ENCODE measurements around the gene SIK3.

The SIK3 gene

DNA sequence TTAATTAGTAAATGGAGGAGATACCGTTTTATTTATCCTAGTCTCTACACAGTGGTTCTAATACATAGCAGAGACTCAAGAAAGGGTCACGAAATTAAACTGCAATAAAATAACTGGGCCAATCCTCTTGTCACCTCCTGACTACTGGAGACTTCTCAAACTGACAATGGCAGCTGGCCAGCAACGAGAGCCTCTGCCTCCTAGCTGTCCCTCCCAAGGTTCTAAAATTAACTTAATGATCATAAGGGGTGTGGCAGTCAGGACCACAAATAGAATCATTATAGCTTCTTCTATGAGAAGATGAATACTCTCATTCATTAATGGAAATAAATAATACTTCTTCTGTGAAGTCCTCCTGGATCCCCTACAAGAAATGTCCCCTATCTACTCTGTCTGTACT is 197.0 kb downstream of the SIK3 start:
- TF ChIP-seq FOXM1 (IDR thresholded peaks at IDR 0.05; ENCODE audit: borderline replicate concordance, low read depth), result no peak
- TF ChIP-seq RAD21 (IDR thresholded peaks at IDR 0.05; ENCODE audit: low read depth), result no peak
- TF ChIP-seq, protein P1, sequence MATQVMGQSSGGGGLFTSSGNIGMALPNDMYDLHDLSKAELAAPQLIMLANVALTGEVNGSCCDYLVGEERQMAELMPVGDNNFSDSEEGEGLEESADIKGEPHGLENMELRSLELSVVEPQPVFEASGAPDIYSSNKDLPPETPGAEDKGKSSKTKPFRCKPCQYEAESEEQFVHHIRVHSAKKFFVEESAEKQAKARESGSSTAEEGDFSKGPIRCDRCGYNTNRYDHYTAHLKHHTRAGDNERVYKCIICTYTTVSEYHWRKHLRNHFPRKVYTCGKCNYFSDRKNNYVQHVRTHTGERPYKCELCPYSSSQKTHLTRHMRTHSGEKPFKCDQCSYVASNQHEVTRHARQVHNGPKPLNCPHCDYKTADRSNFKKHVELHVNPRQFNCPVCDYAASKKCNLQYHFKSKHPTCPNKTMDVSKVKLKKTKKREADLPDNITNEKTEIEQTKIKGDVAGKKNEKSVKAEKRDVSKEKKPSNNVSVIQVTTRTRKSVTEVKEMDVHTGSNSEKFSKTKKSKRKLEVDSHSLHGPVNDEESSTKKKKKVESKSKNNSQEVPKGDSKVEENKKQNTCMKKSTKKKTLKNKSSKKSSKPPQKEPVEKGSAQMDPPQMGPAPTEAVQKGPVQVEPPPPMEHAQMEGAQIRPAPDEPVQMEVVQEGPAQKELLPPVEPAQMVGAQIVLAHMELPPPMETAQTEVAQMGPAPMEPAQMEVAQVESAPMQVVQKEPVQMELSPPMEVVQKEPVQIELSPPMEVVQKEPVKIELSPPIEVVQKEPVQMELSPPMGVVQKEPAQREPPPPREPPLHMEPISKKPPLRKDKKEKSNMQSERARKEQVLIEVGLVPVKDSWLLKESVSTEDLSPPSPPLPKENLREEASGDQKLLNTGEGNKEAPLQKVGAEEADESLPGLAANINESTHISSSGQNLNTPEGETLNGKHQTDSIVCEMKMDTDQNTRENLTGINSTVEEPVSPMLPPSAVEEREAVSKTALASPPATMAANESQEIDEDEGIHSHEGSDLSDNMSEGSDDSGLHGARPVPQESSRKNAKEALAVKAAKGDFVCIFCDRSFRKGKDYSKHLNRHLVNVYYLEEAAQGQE (IDR thresholded peaks at IDR 0.05; ENCODE audit: low read depth), result no peak
- TF ChIP-seq CEBPB (IDR thresholded peaks at IDR 0.05), result no peak
- TF ChIP-seq ZBTB7A (IDR thresholded peaks at IDR 0.05; ENCODE audit: low read depth), result no peak
- TF ChIP-seq TEAD4 (IDR thresholded peaks at IDR 0.05), result no peak
- TF ChIP-seq YY1 (IDR thresholded peaks at IDR 0.05; ENCODE audit: low read depth), result no peak
- no peak for TF ChIP-seq CREB1 (IDR thresholded peaks at IDR 0.05; ENCODE audit: low read depth)
- TF ChIP-seq TAF1 (IDR thresholded peaks at IDR 0.05; ENCODE audit: low read depth), result no peak

DNA sequence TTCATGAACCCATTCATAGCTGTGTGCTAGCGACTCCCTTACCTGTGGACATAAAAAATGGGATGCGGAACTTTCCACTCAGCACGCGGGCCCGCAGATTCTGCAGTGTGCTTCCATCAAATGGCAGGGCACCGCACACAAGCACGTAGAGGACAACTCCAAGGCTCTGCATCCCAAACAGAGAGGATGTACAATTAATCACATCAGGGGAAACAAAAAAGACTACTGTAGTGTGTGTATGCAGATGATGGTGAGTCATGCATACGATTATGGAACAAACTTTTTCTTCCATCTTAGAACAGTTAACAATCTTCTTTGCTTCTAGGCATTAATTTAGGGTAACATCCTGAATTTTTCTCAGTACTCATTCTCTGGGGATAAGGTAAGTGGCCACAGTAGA is 202.0 kb downstream of the SIK3 start:
- no peak for TF ChIP-seq EGR1 (IDR thresholded peaks at IDR 0.05)
- no peak for TF ChIP-seq TCF12 (IDR thresholded peaks at IDR 0.05; ENCODE audit: low read depth)
- TF ChIP-seq RAD21 (IDR thresholded peaks at IDR 0.05; ENCODE audit: low read depth), result no peak

DNA sequence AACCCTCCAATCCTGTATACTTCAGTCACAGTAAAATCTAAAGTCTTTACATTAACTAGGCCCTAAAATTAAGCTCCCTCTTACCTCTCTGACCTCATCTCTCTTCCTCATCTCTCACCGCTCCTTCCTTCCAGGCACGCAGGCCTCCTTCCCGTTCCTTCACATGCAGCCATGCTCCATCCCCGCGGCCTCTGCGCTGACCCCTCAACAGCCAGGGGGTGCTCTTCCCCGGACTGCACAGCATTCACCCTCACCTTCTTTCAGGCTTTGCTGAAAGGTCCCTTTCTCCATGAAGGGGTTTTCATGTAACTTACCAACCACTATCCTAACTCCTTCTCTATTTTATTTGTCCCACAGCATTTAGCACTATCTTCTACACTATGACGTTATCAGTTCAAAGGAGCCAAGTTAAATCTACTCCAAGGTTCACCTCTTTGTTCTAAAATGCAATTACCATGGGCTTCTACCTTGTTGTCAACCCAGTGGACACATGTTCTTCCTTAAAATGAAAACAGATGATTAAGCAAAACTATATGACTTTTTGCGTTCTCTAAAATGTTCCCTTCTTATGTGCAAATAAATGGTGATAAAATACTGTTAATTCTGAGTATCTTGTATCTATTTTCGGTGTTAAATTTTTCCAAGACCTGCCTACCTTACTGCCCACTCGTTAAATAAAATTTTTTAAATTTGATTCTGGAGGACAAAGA is 203.0 kb downstream of the SIK3 start:
- TF ChIP-seq EGR1 (IDR thresholded peaks at IDR 0.05) (no peak), CREB1 (IDR thresholded peaks at IDR 0.05; ENCODE audit: low read depth) (no peak), TEAD4 (IDR thresholded peaks at IDR 0.05) (no peak), RAD21 (IDR thresholded peaks at IDR 0.05; ENCODE audit: low read depth) (no peak; the same call in 1 of the 2 replicates), FOXM1 (IDR thresholded peaks at IDR 0.05; ENCODE audit: borderline replicate concordance, low read depth) (no peak), NFIC (IDR thresholded peaks at IDR 0.05) (no peak), TCF12 (IDR thresholded peaks at IDR 0.05; ENCODE audit: low read depth) (no peak), CEBPB (IDR thresholded peaks at IDR 0.05) (no peak), YY1 (IDR thresholded peaks at IDR 0.05; ENCODE audit: low read depth) (no peak), TAF1 (IDR thresholded peaks at IDR 0.05; ENCODE audit: low read depth) (no peak), EP300 (IDR thresholded peaks at IDR 0.05; ENCODE audit: borderline replicate concordance) (no peak), ZBTB7A (IDR thresholded peaks at IDR 0.05; ENCODE audit: low read depth) (no peak)
- TF ChIP-seq, protein P2, sequence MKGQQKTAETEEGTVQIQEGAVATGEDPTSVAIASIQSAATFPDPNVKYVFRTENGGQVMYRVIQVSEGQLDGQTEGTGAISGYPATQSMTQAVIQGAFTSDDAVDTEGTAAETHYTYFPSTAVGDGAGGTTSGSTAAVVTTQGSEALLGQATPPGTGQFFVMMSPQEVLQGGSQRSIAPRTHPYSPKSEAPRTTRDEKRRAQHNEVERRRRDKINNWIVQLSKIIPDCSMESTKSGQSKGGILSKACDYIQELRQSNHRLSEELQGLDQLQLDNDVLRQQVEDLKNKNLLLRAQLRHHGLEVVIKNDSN (IDR thresholded peaks at IDR 0.05), result no peak
- TF ChIP-seq, protein P3, sequence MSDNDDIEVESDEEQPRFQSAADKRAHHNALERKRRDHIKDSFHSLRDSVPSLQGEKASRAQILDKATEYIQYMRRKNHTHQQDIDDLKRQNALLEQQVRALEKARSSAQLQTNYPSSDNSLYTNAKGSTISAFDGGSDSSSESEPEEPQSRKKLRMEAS (IDR thresholded peaks at IDR 0.05), result no peak
- TF ChIP-seq, protein P1 (IDR thresholded peaks at IDR 0.05; ENCODE audit: low read depth), result no peak

DNA sequence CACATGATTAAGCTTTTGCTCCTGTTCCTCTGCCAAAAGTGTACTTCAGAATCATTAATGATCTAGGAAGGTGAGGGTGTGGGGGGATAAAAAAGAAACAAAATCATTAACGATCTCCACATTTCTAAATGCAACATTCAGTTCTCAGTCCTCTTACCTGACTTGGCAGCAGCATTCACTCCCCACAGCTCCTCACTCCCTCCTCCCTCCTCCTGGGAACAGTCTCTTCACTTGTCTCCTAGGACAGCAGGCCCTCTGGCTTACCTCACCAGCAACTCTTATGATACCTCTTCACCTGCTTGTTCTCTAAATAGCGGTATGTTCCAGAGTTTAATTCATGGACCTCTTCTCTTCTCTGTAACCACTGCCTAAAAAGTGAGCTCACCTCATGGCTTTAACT is 204.3 kb downstream of the SIK3 start:
- TF ChIP-seq, protein P1 (IDR thresholded peaks at IDR 0.05; ENCODE audit: low read depth), result no peak
- TF ChIP-seq, protein P2 (IDR thresholded peaks at IDR 0.05), result no peak
- no peak for TF ChIP-seq EGR1 (IDR thresholded peaks at IDR 0.05)
- TF ChIP-seq YY1 (IDR thresholded peaks at IDR 0.05; ENCODE audit: low read depth), result no peak
- TF ChIP-seq, protein P3 (IDR thresholded peaks at IDR 0.05), result no peak
- TF ChIP-seq TEAD4 (IDR thresholded peaks at IDR 0.05), result no peak
- no peak for TF ChIP-seq CREB1 (IDR thresholded peaks at IDR 0.05; ENCODE audit: low read depth)
- no peak for TF ChIP-seq EP300 (IDR thresholded peaks at IDR 0.05; ENCODE audit: borderline replicate concordance)
- TF ChIP-seq ZBTB7A (IDR thresholded peaks at IDR 0.05; ENCODE audit: low read depth), result no peak
